GM12878 (cell line): ENCODE results near the gene OGFOD3.

Source experiments
- DPF2 ChIP-seq: fragments of 450-650 bp; IDR thresholded peaks from 2 replicates; pipeline ENCODE4 v1.6.1; 2017; ENCODE audit warnings: mild to moderate bottlenecking
- ETV6 ChIP-seq, 2 experiments: fragments of 450-650 bp in 1 of 2; IDR thresholded peaks in 1 of 2; conservative IDR thresholded peaks in 1 of 2; 2 replicates each; pipeline ENCODE4 v1.6.1; 2014; ENCODE audit warnings: antibody characterized with exemption in 1 of 2, borderline replicate concordance in 1 of 2, low read depth in 1 of 2, mild to moderate bottlenecking in 1 of 2, moderate library complexity in 1 of 2
- NFYA ChIP-seq: IDR thresholded peaks from 2 replicates; pipeline ENCODE4 v1.6.1; 2011; ENCODE audit warnings: low read depth, mild to moderate bottlenecking, low read length, improper control_type of control experiment, borderline replicate concordance
- POLR2A ChIP-seq: IDR thresholded peaks from 2 replicates; pipeline ENCODE4 v1.6.1; 2011; ENCODE audit warnings: low read depth, mild to moderate bottlenecking, low read length
- TF ChIP-seq, protein P1 (sequence below), 3 experiments: IDR thresholded peaks in 2 of 3; conservative IDR thresholded peaks in 1 of 3; 2 replicates each; pipeline ENCODE4 v1.5.1; 2011; ENCODE audit warnings: low read depth in 3 of 3, low read length in 3 of 3, mild to moderate bottlenecking in 3 of 3, control low read depth in 2 of 3, moderate library complexity in 2 of 3, inconsistent platforms in 1 of 3, mixed read lengths in 1 of 3; ENCODE audit not compliant: control insufficient read depth in 2 of 3, insufficient read depth in 1 of 3; ENCODE audit errors: extremely low read depth in 1 of 3
- TF ChIP-seq, protein P2 (sequence below): IDR thresholded peaks from 2 replicates; pipeline ENCODE4 v1.6.1; 2012; ENCODE audit warnings: improper control_type of control experiment, low read depth, low read length; ENCODE audit not compliant: insufficient replicate concordance
- TF ChIP-seq, protein P3 (sequence below): fragments of 150-350 bp; IDR thresholded peaks from 2 replicates; pipeline ENCODE4 v1.6.1; 2016; ENCODE audit warnings: low read depth, low read length
- TF ChIP-seq, protein P4 (sequence below): fragments of 450-650 bp; IDR thresholded peaks from 2 replicates; pipeline ENCODE4 v1.6.1; 2018; ENCODE audit warnings: borderline replicate concordance, mild to moderate bottlenecking; ENCODE audit not compliant: partially characterized antibody

DNA sequence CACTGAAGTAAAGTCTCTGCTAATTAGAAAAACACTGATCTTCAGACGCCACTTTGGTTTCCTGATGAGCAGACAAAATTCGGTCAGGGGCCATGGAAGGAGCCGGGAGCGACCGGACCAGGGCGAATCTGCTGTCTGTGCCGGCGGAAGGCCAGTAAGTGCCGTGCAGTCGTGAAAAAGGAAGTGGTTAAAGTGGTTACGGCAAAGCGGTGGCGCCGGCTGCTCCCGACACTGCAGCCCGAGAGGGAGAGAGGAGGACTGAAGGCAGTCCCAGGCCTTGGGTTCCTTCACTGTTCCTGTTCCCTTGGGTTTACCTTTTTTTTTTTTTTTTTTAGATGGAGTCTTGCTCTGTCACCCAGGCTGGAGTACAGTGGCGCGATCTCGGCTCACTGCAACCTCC, 17.6 kb downstream of the OGFOD3 start:
- TF ChIP-seq POLR2A (no peak), DPF2 (peak; percentile 74; the same call in 1 of the 2 replicates), ETV6 (conservative IDR thresholded peaks at IDR 0.05 in 1 of 2, IDR thresholded peaks at IDR 0.05 in 1 of 2; ENCODE audit: borderline replicate concordance in 1 of 2, low read depth in 1 of 2) (peak in 1 of 2 experiments; percentile 70; a peak in 2 of 4 replicates), NFYA (no peak)
- TF ChIP-seq, protein P1, sequence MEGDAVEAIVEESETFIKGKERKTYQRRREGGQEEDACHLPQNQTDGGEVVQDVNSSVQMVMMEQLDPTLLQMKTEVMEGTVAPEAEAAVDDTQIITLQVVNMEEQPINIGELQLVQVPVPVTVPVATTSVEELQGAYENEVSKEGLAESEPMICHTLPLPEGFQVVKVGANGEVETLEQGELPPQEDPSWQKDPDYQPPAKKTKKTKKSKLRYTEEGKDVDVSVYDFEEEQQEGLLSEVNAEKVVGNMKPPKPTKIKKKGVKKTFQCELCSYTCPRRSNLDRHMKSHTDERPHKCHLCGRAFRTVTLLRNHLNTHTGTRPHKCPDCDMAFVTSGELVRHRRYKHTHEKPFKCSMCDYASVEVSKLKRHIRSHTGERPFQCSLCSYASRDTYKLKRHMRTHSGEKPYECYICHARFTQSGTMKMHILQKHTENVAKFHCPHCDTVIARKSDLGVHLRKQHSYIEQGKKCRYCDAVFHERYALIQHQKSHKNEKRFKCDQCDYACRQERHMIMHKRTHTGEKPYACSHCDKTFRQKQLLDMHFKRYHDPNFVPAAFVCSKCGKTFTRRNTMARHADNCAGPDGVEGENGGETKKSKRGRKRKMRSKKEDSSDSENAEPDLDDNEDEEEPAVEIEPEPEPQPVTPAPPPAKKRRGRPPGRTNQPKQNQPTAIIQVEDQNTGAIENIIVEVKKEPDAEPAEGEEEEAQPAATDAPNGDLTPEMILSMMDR (IDR thresholded peaks at IDR 0.05 in 2 of 3, conservative IDR thresholded peaks at IDR 0.05 in 1 of 3; ENCODE audit: control insufficient read depth in 2 of 3, extremely low read depth in 1 of 3, insufficient read depth in 1 of 3, low read depth in 3 of 3, low read length in 3 of 3), result no peak
- TF ChIP-seq, protein P2, sequence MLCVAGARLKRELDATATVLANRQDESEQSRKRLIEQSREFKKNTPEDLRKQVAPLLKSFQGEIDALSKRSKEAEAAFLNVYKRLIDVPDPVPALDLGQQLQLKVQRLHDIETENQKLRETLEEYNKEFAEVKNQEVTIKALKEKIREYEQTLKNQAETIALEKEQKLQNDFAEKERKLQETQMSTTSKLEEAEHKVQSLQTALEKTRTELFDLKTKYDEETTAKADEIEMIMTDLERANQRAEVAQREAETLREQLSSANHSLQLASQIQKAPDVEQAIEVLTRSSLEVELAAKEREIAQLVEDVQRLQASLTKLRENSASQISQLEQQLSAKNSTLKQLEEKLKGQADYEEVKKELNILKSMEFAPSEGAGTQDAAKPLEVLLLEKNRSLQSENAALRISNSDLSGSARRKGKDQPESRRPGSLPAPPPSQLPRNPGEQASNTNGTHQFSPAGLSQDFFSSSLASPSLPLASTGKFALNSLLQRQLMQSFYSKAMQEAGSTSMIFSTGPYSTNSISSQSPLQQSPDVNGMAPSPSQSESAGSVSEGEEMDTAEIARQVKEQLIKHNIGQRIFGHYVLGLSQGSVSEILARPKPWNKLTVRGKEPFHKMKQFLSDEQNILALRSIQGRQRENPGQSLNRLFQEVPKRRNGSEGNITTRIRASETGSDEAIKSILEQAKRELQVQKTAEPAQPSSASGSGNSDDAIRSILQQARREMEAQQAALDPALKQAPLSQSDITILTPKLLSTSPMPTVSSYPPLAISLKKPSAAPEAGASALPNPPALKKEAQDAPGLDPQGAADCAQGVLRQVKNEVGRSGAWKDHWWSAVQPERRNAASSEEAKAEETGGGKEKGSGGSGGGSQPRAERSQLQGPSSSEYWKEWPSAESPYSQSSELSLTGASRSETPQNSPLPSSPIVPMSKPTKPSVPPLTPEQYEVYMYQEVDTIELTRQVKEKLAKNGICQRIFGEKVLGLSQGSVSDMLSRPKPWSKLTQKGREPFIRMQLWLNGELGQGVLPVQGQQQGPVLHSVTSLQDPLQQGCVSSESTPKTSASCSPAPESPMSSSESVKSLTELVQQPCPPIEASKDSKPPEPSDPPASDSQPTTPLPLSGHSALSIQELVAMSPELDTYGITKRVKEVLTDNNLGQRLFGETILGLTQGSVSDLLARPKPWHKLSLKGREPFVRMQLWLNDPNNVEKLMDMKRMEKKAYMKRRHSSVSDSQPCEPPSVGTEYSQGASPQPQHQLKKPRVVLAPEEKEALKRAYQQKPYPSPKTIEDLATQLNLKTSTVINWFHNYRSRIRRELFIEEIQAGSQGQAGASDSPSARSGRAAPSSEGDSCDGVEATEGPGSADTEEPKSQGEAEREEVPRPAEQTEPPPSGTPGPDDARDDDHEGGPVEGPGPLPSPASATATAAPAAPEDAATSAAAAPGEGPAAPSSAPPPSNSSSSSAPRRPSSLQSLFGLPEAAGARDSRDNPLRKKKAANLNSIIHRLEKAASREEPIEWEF, result no peak
- TF ChIP-seq, protein P3, sequence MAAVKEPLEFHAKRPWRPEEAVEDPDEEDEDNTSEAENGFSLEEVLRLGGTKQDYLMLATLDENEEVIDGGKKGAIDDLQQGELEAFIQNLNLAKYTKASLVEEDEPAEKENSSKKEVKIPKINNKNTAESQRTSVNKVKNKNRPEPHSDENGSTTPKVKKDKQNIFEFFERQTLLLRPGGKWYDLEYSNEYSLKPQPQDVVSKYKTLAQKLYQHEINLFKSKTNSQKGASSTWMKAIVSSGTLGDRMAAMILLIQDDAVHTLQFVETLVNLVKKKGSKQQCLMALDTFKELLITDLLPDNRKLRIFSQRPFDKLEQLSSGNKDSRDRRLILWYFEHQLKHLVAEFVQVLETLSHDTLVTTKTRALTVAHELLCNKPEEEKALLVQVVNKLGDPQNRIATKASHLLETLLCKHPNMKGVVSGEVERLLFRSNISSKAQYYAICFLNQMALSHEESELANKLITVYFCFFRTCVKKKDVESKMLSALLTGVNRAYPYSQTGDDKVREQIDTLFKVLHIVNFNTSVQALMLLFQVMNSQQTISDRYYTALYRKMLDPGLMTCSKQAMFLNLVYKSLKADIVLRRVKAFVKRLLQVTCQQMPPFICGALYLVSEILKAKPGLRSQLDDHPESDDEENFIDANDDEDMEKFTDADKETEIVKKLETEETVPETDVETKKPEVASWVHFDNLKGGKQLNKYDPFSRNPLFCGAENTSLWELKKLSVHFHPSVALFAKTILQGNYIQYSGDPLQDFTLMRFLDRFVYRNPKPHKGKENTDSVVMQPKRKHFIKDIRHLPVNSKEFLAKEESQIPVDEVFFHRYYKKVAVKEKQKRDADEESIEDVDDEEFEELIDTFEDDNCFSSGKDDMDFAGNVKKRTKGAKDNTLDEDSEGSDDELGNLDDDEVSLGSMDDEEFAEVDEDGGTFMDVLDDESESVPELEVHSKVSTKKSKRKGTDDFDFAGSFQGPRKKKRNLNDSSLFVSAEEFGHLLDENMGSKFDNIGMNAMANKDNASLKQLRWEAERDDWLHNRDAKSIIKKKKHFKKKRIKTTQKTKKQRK, result no peak
- TF ChIP-seq, protein P4, sequence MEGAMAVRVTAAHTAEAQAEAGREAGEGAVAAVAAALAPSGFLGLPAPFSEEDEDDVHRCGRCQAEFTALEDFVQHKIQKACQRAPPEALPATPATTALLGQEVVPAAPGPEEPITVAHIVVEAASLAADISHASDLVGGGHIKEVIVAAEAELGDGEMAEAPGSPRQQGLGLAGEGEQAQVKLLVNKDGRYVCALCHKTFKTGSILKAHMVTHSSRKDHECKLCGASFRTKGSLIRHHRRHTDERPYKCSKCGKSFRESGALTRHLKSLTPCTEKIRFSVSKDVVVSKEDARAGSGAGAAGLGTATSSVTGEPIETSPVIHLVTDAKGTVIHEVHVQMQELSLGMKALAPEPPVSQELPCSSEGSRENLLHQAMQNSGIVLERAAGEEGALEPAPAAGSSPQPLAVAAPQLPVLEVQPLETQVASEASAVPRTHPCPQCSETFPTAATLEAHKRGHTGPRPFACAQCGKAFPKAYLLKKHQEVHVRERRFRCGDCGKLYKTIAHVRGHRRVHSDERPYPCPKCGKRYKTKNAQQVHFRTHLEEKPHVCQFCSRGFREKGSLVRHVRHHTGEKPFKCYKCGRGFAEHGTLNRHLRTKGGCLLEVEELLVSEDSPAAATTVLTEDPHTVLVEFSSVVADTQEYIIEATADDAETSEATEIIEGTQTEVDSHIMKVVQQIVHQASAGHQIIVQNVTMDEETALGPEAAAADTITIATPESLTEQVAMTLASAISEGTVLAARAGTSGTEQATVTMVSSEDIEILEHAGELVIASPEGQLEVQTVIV, result peak; percentile 92
